ENCODE measurements around the gene FAM120A. TPM values are rescaled to one million over a fixed set of nuclear protein-coding genes. Genes with fewer than 3 reads are reported as not detected.

FAM120A gene
- polyA plus RNA-seq, 1 experiment, result 89.4 TPM

- TF ChIP-seq CTCF (IDR thresholded peaks at IDR 0.05; ENCODE audit: insufficient read depth, low read depth, low read length), result no peak
- POLR2A ChIA-PET, result interaction anchor here (0.5 kb wide), 1 partner anchor 569 kb away, joined by 3 read pairs; no protein-coding TSS in a partner anchor
- DNase-seq (ENCODE audit: low read depth), result no peak
- Histone ChIP-seq H3K4me3 (ENCODE audit: low read depth, low read length) (no peak overlapping the region), H3K27me3 (ENCODE audit: control insufficient read depth, insufficient read depth, low read length) (no peaks in the 10 kb centered on the region), H3K36me3 (ENCODE audit: control insufficient read depth, insufficient read depth, low read length) (no peaks in the 10 kb centered on the region)
- CTCF ChIA-PET, result interaction anchor here (0.7 to 1.2 kb wide), 2 partner anchors 9 to 11 kb away, joined by 3 read pairs; no protein-coding TSS in a partner anchor
These were observed 140.6 kb downstream of the FAM120A start for GRCh38 chr9:93592008-93592642.

- peak; percentile 25; the same call in 1 of the 2 replicates for TF ChIP-seq CTCF (IDR thresholded peaks at IDR 0.05; ENCODE audit: insufficient read depth, low read depth, low read length)
- Histone ChIP-seq H3K36me3 (ENCODE audit: control insufficient read depth, insufficient read depth, low read length) (no peaks in the 10 kb centered on the region), H3K27me3 (ENCODE audit: control insufficient read depth, insufficient read depth, low read length) (no peaks in the 10 kb centered on the region), H3K4me3 (ENCODE audit: low read depth, low read length) (no peak overlapping the region)
- ChIA-PET POLR2A (no interaction called here), CTCF (interaction anchor here (1.2 kb wide), 1 partner anchor 11 kb away, joined by 3 read pairs; no protein-coding TSS in a partner anchor)
- DNase-seq (ENCODE audit: low read depth), result no peak
These were observed 141.1 kb downstream of the FAM120A start for GRCh38 chr9:93592643-93593021.

GRCh38 chr9:93593144-93593658, 141.7 kb downstream of the FAM120A start:
- CTCF ChIA-PET, result no interaction called here
- POLR2A ChIA-PET, result no interaction called here

GRCh38 chr9:93594041-93594756, 142.7 kb downstream of the FAM120A start:
- ChIA-PET CTCF (interaction anchor here (0.7 to 1.2 kb wide), 3 partner anchors 9 to 28 kb away, joined by 3 to 4 read pairs (median 3); no protein-coding TSS in a partner anchor), POLR2A (no interaction called here)
- H3K27me3 ChIP-seq (ENCODE audit: control insufficient read depth, insufficient read depth, low read length), result no peaks in the 10 kb centered on the region
- no peaks in the 10 kb centered on the region for H3K36me3 ChIP-seq (ENCODE audit: control insufficient read depth, insufficient read depth, low read length)
- no peak for TF ChIP-seq CTCF (IDR thresholded peaks at IDR 0.05; ENCODE audit: insufficient read depth, low read depth, low read length)
- DNase-seq (ENCODE audit: low read depth), result no peak
- no peak overlapping the region for H3K4me3 ChIP-seq (ENCODE audit: low read depth, low read length)

More at GRCh38 chr9:93593144-93593658, 141.7 kb downstream of the FAM120A start:
- H3K36me3 ChIP-seq (ENCODE audit: control insufficient read depth, insufficient read depth, low read length), result no peaks in the 10 kb centered on the region
- no peak overlapping the region for H3K4me3 ChIP-seq (ENCODE audit: low read depth, low read length)
- DNase-seq (ENCODE audit: low read depth), result no peak
- no peak for TF ChIP-seq CTCF (IDR thresholded peaks at IDR 0.05; ENCODE audit: insufficient read depth, low read depth, low read length)
- H3K27me3 ChIP-seq (ENCODE audit: control insufficient read depth, insufficient read depth, low read length), result no peaks in the 10 kb centered on the region

- no peak for DNase-seq (ENCODE audit: low read depth)
- TF ChIP-seq CTCF (IDR thresholded peaks at IDR 0.05; ENCODE audit: insufficient read depth, low read depth, low read length), result no peak
- Histone ChIP-seq H3K27me3 (ENCODE audit: control insufficient read depth, insufficient read depth, low read length) (no peaks in the 10 kb centered on the region), H3K4me3 (ENCODE audit: low read depth, low read length) (no peak overlapping the region), H3K36me3 (ENCODE audit: control insufficient read depth, insufficient read depth, low read length) (no peaks in the 10 kb centered on the region)
- POLR2A ChIA-PET, result no interaction called here
- CTCF ChIA-PET, result no interaction called here
These were observed 144.0 kb downstream of the FAM120A start for GRCh38 chr9:93595461-93595860.
